GM20000 (cell line): ENCODE results near the gene PLAC8L1.

Source experiments
- DNase-seq: peaks from one replicate; pipeline ENCODE4 v3.0.0; 2012; ENCODE audit warnings: low spot score
- CTCF ChIP-seq: IDR thresholded peaks from 2 replicates; pipeline ENCODE4 v1.5.1; 2012; ENCODE audit warnings: mild to moderate bottlenecking, control low read depth; ENCODE audit errors: extremely low read depth, missing control alignments

The PLAC8L1 gene

GRCh38 chr5:146055432-146055831 is 49.9 kb downstream of the PLAC8L1 start:
- no peak for DNase-seq
- TF ChIP-seq CTCF: no peak

GRCh38 chr5:146052780-146053179 is 52.6 kb downstream of the PLAC8L1 start:
- peak; percentile 22 for TF ChIP-seq CTCF
- no peak for DNase-seq

- no peak for DNase-seq
These were observed 53.7 kb downstream of the PLAC8L1 start for GRCh38 chr5:146051678-146052077.

GRCh38 chr5:146050086-146050485 is 55.3 kb downstream of the PLAC8L1 start:
- no peak for DNase-seq
- TF ChIP-seq CTCF: no peak

More at GRCh38 chr5:146051678-146052077, 53.7 kb downstream of the PLAC8L1 start:
- no peak for TF ChIP-seq CTCF

- TF ChIP-seq CTCF: no peak
These were observed 55.7 kb downstream of the PLAC8L1 start for GRCh38 chr5:146049704-146050026.

GRCh38 chr5:146048994-146049703 is 56.2 kb downstream of the PLAC8L1 start:
- DNase-seq: peak; percentile 43
- no peak for TF ChIP-seq CTCF

More at GRCh38 chr5:146049704-146050026, 55.7 kb downstream of the PLAC8L1 start:
- no peak for DNase-seq

GRCh38 chr5:146047396-146047795 is 58.0 kb downstream of the PLAC8L1 start:
- no peak for DNase-seq
- no peak for TF ChIP-seq CTCF
